Measurements from ENCODE around the gene SEPTIN6. TPM values are rescaled to one million over a fixed set of nuclear protein-coding genes. Genes with fewer than 3 reads are reported as not detected.

SEPTIN6 gene
- total and polyA plus RNA-seq, 2 experiments from 2014 or later, result 21.3 to 31.4 TPM

DNA sequence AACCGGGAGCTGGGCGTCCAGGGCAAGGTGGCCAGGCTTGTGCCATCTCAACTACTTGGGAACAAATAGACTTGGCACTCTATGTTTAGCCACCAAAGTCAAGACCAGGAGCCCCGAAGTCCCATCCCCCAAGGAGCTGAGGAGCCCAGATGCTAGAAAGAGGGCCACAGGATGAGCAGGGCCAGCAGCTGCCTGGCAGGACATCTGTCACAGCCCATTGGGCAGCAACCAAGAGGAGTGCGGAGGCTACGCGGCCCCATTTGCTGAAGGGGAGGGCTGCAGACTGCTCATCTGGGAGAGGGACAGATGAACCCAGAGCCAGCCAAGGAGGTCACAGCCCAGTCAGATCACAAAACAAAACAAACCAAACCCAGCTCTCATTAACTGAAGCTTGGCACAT is 42.5 kb upstream of the SEPTIN6 start:
- Histone ChIP-seq H3K9me3 (ENCODE audit: low read depth) (no peaks in the 10 kb centered on the region), H3K9me2 (replicated peaks; ENCODE audit: insufficient read depth) (no peaks in the 10 kb centered on the region), H2AFZ (no peak overlapping the region), H3K27ac (no peak overlapping the region), H3K4me1 (ENCODE audit: insufficient read depth) (no peaks in the 10 kb centered on the region), H3K79me2 (no peaks in the 10 kb centered on the region), H3K36me3 (replicated peaks; ENCODE audit: insufficient read depth, low read depth) (no peaks in the 10 kb centered on the region), H3K4me3 (no peak overlapping the region), H4K20me1 (ENCODE audit: insufficient read depth, poor library complexity, severe bottlenecking) (no peaks in the 10 kb centered on the region), H3K4me2 (no peak overlapping the region), H3K27me3 (no peaks in the 10 kb centered on the region)
- TF ChIP-seq EZH2phosphoT487 (IDR thresholded peaks at IDR 0.05; ENCODE audit: low read depth, severe bottlenecking, unreplicated experiment), result no peak
- no peak for TF ChIP-seq EZH2 (IDR thresholded peaks at IDR 0.05; ENCODE audit: borderline replicate concordance)
- TF ChIP-seq, protein P1, sequence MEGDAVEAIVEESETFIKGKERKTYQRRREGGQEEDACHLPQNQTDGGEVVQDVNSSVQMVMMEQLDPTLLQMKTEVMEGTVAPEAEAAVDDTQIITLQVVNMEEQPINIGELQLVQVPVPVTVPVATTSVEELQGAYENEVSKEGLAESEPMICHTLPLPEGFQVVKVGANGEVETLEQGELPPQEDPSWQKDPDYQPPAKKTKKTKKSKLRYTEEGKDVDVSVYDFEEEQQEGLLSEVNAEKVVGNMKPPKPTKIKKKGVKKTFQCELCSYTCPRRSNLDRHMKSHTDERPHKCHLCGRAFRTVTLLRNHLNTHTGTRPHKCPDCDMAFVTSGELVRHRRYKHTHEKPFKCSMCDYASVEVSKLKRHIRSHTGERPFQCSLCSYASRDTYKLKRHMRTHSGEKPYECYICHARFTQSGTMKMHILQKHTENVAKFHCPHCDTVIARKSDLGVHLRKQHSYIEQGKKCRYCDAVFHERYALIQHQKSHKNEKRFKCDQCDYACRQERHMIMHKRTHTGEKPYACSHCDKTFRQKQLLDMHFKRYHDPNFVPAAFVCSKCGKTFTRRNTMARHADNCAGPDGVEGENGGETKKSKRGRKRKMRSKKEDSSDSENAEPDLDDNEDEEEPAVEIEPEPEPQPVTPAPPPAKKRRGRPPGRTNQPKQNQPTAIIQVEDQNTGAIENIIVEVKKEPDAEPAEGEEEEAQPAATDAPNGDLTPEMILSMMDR (IDR thresholded peaks at IDR 0.05; ENCODE audit: poor library complexity), result no peak
- WGBS (ENCODE audit: low lambda C conversion rate, missing lambda C conversion rate), result 89% methylated on average over 6 of the region's 6 CpGs
- no peak for DNase-seq (ENCODE audit: low spot score)

DNA sequence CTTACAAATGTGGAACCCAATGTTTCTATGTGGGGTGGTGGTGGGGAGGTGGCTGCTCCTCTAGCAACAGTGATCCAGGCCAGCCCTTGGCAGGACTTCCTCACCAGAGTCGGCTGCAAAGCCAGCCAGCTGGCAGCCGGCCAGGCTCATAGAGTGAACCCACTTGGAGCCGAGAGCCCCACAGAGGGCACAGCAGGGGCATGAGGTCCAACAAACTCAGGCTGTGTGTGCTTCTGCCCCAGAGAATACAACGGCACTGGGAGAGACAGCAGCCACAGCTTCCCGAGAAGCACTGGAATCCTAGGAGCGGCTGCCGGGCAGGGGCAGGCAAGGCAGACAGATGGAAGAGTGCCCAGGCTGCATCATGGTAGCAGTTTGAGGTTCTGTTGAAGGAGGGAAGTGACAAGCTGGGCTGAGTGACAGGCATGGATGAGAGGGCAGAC is 42.0 kb upstream of the SEPTIN6 start:
- Histone ChIP-seq H3K27ac (no peak overlapping the region), H3K9me2 (replicated peaks; ENCODE audit: insufficient read depth) (no peaks in the 10 kb centered on the region), H3K36me3 (replicated peaks; ENCODE audit: insufficient read depth, low read depth) (no peaks in the 10 kb centered on the region), H3K4me1 (ENCODE audit: insufficient read depth) (no peaks in the 10 kb centered on the region), H2AFZ (no peak overlapping the region), H3K9me3 (ENCODE audit: low read depth) (no peaks in the 10 kb centered on the region), H3K79me2 (no peaks in the 10 kb centered on the region), H3K4me2 (no peak overlapping the region), H3K4me3 (no peak overlapping the region), H4K20me1 (ENCODE audit: insufficient read depth, poor library complexity, severe bottlenecking) (no peaks in the 10 kb centered on the region), H3K27me3 (no peaks in the 10 kb centered on the region)
- no peak for DNase-seq (ENCODE audit: low spot score)
- 87% methylated on average over 7 of the region's 7 CpGs for WGBS (ENCODE audit: low lambda C conversion rate, missing lambda C conversion rate)
- TF ChIP-seq EZH2 (IDR thresholded peaks at IDR 0.05; ENCODE audit: borderline replicate concordance), result no peak
- no peak for TF ChIP-seq EZH2phosphoT487 (IDR thresholded peaks at IDR 0.05; ENCODE audit: low read depth, severe bottlenecking, unreplicated experiment)
- TF ChIP-seq, protein P1 (IDR thresholded peaks at IDR 0.05; ENCODE audit: poor library complexity), result no peak

DNA sequence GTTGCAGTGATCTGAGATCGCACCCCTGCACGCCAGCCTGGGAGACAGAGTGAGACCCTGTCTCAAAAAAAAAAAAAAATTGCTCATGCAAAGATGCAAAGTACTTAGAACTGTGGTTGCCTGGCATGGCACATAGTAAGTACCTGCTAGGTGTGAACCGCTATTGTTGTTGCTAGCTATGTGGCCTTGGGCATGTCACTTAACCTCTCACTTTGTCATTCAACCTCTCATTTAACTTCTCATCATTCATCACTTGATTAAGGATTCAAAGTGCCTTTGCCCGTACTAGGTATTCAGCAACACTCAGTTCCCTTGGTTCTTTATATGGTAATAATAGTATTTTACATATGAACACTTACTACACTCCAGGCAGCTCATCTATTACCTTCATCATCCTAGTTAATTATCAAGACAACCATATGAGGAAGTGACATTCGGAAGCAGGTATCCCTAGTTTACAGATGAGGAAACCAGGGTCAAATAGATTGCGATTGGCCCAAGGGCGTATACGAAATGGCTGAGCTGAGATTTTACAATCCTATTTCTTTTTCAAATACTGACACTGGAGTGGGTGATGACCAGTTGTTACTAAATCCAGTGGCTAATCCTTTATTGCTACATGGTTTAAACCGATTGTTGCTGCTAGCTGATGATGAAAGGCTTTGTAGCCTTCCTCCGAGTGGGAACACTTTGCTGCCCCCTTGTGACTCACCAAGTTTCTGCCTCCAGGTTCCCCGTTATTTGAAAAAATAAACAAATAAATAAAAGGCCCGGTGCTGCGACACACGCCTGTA is 36.6 kb upstream of the SEPTIN6 start:
- 53% methylated on average over 14 of the region's 14 CpGs for WGBS (ENCODE audit: low lambda C conversion rate, missing lambda C conversion rate)
- TF ChIP-seq, protein P1 (IDR thresholded peaks at IDR 0.05; ENCODE audit: poor library complexity), result peak; percentile 61
- TF ChIP-seq EZH2 (IDR thresholded peaks at IDR 0.05; ENCODE audit: borderline replicate concordance) (no peak), EZH2phosphoT487 (IDR thresholded peaks at IDR 0.05; ENCODE audit: low read depth, severe bottlenecking, unreplicated experiment) (no peak)
- no peak overlapping the region for H3K27ac ChIP-seq
- no peaks in the 10 kb centered on the region for H3K9me2 ChIP-seq (replicated peaks; ENCODE audit: insufficient read depth)
- H2AFZ ChIP-seq, result no peak overlapping the region
- no peak overlapping the region for H3K4me2 ChIP-seq
- H3K27me3 ChIP-seq, result no peaks in the 10 kb centered on the region
- no peaks in the 10 kb centered on the region for H4K20me1 ChIP-seq (ENCODE audit: insufficient read depth, poor library complexity, severe bottlenecking)
- H3K4me3 ChIP-seq, result no peak overlapping the region
- H3K4me1 ChIP-seq (ENCODE audit: insufficient read depth), result no peaks in the 10 kb centered on the region
- H3K36me3 ChIP-seq (replicated peaks; ENCODE audit: insufficient read depth, low read depth), result no peaks in the 10 kb centered on the region
- H3K9me3 ChIP-seq (ENCODE audit: low read depth), result no peaks in the 10 kb centered on the region
- H3K79me2 ChIP-seq, result no peaks in the 10 kb centered on the region
- peak; percentile 66 for DNase-seq (ENCODE audit: low spot score)
